IPS DF 19.7 (cell line): ENCODE data around the gene HTR3D.
A peak's percentile ranks its signal among the peaks of the same experiment; 100 is the strongest.
"Not testable (repeated sequence)": the region's sequence is repeated elsewhere in the genome, so short reads cannot be mapped to it uniquely, and the experiment has no call there.

ENCODE experiments used
- DNase-seq: peaks from one replicate; pipeline ENCODE4 v3.0.0-alpha.2; 2013; ENCODE audit warnings: low read depth, low spot score

Gene HTR3D

GRCh38 chr3:184015381-184016019 lies 16.0 kb upstream of the HTR3D start:
- DNase-seq = no peak

DNA sequence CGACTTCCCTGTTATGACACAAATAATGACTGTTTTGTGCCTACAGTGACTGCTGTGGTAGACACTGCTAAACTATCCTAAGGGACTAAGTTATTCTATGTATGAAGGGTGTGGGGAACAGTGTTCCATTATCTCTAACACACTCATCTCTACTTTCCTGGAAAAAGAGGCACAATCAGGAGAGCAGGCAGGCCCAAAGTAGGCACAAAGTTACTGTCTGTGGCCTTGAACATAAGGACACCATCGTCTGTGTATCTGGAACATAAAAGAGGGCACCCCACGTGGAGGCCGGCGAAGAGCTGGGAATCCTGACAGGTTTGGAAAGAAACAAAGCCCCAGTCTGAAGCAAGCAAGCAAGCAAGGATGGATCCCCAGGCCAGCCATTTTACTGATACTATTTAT lies 15.4 kb upstream of the HTR3D start:
- no peak for DNase-seq

GRCh38 chr3:184016811-184017671 lies 14.5 kb upstream of the HTR3D start:
- no peak for DNase-seq

DNA sequence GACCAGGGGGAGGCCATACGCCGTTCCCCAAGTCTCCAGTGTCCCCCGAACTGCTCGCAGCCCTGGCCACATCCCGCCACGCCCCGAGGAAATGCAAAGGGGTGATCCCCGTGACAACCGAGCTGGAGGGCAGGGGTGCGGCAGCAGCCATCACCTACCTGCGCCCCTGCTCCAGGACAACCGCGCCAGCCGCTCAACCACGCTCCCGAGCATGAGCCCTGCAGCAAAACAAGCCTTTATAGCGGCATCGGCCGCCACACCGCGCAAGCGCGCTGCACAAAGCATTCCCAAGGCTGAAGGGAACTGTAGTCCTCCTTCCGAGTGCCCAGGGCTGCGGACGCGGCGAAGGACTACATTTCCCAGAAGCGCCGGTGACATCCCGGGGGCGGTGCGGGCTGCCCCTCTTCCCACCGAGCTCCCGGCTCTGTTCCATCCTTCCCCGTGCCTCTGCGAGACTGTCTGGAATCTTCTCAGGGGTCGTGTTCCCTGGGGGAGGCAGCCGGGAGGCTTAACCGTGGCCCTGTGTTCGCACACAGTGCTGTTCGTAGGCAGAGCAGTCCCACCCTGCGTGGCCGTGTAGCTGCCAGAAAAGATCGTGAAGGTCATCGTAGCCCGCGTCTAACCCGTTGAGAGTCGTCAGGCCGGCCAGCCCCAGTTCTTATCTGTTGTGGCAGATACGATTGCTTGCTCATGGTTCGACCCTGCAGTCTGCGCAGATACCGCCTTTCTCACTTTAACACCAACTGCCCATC lies 13.7 kb upstream of the HTR3D start, which contains the start of gene ABCC5:
ABCC5 (minus strand) TSS at position 213 of the 752 bp plus-strand sequence. CDS start 3,492 bp downstream, outside the sequence.
- DNase-seq = peak; percentile 83

GRCh38 chr3:184018424-184018973 lies 13.0 kb upstream of the HTR3D start:
- no peak for DNase-seq

DNA sequence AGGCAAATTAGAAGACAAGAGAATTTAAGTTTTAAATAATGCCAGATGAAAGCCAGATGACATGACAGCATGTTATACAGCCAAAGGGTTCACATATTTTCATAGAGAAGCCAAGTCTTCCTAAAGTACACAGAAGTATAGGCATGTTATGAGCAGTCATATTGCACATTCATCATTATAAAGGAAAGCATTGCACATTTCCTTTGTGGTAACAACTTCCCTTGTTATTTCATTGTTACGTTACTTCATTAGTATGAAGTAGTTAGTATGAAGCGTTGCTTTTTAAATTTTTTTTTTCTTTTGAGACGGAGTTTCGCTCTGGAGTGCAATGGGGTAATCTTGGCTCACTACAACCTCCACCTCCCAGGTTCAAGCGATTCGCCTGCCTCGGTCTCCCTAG lies 9.2 kb upstream of the HTR3D start:
- no peak for DNase-seq

GRCh38 chr3:184025256-184025655 lies 6.3 kb upstream of the HTR3D start:
- not testable (repeated sequence) for DNase-seq

GRCh38 chr3:184028275-184028890 lies 3.2 kb upstream of the HTR3D start:
- not testable (repeated sequence) for DNase-seq

- no peak for DNase-seq
Measured at GRCh38 chr3:184029443-184029842, 2.1 kb upstream of the HTR3D start.

DNA sequence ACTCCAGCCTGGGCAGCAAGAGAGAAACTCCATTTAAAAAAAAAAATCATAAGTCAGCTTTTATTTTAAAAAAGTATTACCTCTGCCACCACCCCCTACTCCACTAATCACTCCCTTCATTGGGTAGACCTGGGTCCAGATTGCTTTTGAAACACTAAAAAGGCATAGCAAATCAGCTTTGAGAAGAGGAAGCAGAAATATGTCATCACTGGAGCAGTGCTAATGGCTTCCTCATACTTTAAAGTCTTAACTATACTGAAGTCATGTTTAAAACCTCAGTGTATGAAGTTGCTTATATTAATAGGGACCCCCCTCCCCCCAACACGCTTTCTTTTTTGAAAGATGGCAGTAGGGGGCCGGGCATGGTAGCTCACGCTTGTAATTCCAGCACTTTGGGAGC lies 1.0 kb upstream of the HTR3D start:
- DNase-seq = no peak

GRCh38 chr3:184037816-184038215 lies 6.3 kb downstream of the HTR3D start:
- DNase-seq = no peak

GRCh38 chr3:184038307-184038706 lies 6.8 kb downstream of the HTR3D start:
- DNase-seq = not testable (repeated sequence)

DNA sequence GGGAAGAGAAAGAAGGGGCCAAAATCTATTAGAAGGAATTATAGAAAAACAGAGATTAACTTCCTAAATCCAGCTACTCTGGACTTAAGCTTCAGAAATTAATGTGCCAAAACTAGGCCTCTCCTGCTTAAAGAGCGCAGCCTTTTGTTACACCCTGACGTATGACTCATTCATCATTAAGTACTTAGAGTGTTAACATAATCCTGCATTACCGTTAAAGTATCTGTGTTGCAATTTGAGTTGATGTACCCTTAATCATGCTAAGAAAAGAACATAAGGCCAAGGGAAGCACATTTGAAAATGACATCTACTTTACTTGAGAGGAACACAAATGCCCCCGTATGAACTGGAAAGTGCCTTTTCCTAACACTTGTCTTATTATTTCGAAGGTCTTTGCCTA lies 7.9 kb downstream of the HTR3D start:
- DNase-seq = no peak

DNA sequence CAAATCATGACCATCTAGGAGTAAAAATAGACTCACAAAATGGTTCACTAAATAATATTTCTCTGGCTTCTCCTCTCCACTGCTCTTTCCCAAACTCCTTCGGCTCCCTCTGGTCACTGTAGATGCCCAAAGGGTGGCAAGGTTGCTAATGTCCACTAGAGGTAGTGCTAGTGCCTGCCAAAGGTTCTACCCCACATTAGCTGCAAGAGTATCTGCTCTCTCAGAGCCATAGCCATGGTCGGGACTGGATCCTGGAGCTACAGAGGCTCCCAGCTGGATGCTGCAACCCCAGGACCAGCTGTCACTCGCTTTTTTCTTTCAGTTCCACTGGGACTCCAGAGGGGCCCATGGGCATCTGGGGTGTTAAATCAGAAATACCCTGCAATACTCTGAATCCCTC lies 8.5 kb downstream of the HTR3D start:
- peak; percentile 50 for DNase-seq

- DNase-seq = no peak
Measured at GRCh38 chr3:184042617-184043016, 11.1 kb downstream of the HTR3D start.

GRCh38 chr3:184045995-184046394 lies 14.5 kb downstream of the HTR3D start:
- no peak for DNase-seq

DNA sequence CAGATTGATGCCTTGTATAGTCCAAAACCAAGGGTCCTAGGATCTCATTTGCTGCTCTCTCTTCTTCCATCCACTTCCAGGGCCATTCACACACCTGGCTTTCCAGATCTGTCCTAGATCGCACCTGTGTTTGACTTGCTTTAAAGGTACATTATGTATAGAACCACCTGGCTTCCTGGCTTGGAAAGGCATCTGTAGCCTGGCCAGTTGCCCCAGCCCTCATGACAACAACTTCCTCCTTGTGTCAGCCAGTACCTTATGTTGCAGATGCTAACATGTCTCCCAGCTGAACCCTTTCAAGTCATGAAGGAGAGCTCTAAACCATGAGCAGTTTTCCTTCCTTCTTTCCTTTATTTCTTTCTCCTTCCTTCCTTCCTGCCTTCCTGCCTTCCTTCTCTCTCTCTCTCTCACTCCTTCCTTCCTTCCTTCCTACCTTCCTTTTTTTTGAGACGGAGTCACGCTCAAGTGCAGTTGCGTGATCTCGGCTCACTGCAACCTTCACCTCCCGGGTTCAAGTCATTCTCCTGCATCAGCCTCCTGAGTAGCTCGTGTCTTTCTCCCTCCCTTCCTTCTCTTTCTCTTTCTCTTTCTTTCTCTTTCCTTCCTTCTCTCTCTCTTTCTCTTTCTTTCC lies 18.8 kb downstream of the HTR3D start:
- DNase-seq = no peak

GRCh38 chr3:184052767-184053166 lies 21.2 kb downstream of the HTR3D start, which contains the start of gene HTR3C:
HTR3C (plus strand) TSS chr3:184053047; CDS start chr3:184053081, 34 bp downstream.
- DNase-seq = no peak

DNA sequence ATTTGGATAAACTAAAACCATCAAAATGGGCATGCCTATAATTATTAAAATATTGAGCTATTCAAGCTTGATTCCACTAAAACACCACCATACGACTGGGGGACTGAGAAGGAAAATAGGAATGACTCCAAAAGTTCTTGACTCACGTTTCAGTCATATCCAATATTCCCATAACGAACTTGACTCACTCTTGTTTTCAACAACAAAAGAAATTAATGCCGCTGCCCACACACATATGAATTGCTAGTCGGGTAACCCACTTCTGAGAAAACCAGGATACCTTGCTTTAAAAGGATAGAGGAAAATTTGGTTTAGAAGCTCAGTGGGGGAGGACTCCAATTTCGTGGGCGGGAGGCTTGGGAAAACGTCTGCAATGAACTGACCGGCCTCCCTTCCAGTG lies 26.5 kb downstream of the HTR3D start:
- no peak for DNase-seq

DNA sequence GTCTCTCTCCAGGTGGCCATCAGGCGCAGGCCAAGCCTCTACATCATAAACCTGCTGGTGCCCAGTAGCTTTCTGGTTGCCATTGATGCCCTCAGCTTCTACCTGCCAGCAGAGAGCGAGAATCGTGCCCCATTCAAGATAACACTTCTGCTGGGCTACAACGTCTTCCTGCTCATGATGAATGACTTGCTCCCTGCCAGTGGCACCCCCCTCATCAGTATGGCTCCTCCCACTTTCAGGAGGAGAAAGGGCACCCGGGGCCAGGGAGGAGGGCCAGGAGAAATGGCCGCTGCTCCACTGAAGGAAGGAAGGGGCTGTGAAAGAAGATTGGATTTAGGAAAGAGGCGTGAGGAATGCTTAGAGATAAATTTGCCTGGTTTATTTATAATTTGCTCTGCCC lies 27.9 kb downstream of the HTR3D start:
- no peak for DNase-seq

GRCh38 chr3:184062637-184063036 lies 31.1 kb downstream of the HTR3D start:
- DNase-seq = no peak
